Activated CD8-positive, alpha-beta memory T cell treated with anti-CD3 and anti-CD28 coated beads, Interleukin-2, amount 10 ng/mL, durations not matched to agents 7 days and 5 days (primary cell): ENCODE results near the gene SORCS1. TPM values are rescaled to one million over a fixed set of nuclear protein-coding genes. Genes with fewer than 3 reads are reported as not detected.

ENCODE experiments used
- ATAC-seq: fragments of 150-1000 bp; cut with Tn5 transposase; one replicate; pipeline ENCODE4 v1.10.0; 2021; ENCODE audit warnings: moderate library complexity
- CTCF ChIA-PET: fragments of 350-600 bp; sonication (Branson Sonifier 250); formaldehyde crosslinking; loops from one replicate; lab custom pipeline; 2021; ENCODE audit warnings: antibody characterized with exemption; lab: Charles Lee
- DNase-seq: peaks from one replicate; pipeline ENCODE4 v3.0.0-alpha.2; 2020
- H3K27ac Mint-ChIP-seq: one replicate; pipeline ENCODE4 v1.8.0; 2021; ENCODE audit warnings: mild to moderate bottlenecking, mixed read lengths
- H3K27me3 Mint-ChIP-seq: one replicate; pipeline ENCODE4 v1.8.0; 2021; ENCODE audit warnings: mixed read lengths
- H3K36me3 Mint-ChIP-seq: one replicate; pipeline ENCODE4 v1.8.0; 2021; ENCODE audit warnings: mild to moderate bottlenecking, mixed read lengths
- H3K4me1 Mint-ChIP-seq: one replicate; pipeline ENCODE4 v1.8.0; 2021; ENCODE audit warnings: mixed read lengths
- H3K4me3 Mint-ChIP-seq: one replicate; pipeline ENCODE4 v1.8.0; 2021; ENCODE audit warnings: mild to moderate bottlenecking, moderate library complexity, mixed read lengths
- H3K9me3 Mint-ChIP-seq: one replicate; pipeline ENCODE4 v1.8.0; 2022; ENCODE audit warnings: low read depth, mixed read lengths
- total RNA-seq, 2 experiments: library from RNA; stranded (reverse); gene quantifications; one replicate each; pipeline ENCODE4 v1.2.3, GENCODE V29; 2021

Gene SORCS1
- total RNA-seq, 2 experiments from 2014 or later = not detected

- Mint-ChIP-seq H3K4me1 (no peaks in the 10 kb centered on the region), H3K27me3 (no peaks in the 10 kb centered on the region), H3K9me3 (no peaks in the 10 kb centered on the region), H3K36me3 (no peaks in the 10 kb centered on the region), H3K4me3 (no peak overlapping the region), H3K27ac (no peak overlapping the region)
- DNase-seq = no peak
- ATAC-seq = no peak
- CTCF ChIA-PET = no interaction called here
Measured at GRCh38 chr10:106614293-106614692, 550.2 kb downstream of the SORCS1 start.

DNA sequence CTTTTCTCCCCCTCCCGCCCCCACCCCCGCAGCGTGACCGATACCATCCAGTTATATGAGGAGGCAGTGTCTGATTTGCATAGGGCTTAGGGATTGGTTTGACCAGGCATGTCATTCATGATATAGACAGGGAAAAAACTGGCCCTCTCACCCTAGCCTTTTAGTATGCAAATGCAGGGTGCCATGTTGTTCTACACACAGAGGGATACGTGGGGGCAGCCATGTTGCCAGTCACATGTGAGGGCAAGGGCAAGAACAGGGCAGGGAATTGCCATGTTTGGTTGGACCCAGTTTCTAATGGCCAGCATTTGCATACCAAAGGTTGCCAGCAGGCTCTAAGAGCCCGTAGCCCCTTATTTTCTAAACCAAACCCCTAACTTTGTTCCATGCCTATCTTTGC lies 552.1 kb downstream of the SORCS1 start:
- Mint-ChIP-seq H3K4me1 (no peaks in the 10 kb centered on the region), H3K27me3 (no peaks in the 10 kb centered on the region), H3K9me3 (no peaks in the 10 kb centered on the region), H3K27ac (no peak overlapping the region), H3K4me3 (no peak overlapping the region), H3K36me3 (no peaks in the 10 kb centered on the region)
- no peak for DNase-seq
- ATAC-seq = no peak
- CTCF ChIA-PET = no interaction called here

DNA sequence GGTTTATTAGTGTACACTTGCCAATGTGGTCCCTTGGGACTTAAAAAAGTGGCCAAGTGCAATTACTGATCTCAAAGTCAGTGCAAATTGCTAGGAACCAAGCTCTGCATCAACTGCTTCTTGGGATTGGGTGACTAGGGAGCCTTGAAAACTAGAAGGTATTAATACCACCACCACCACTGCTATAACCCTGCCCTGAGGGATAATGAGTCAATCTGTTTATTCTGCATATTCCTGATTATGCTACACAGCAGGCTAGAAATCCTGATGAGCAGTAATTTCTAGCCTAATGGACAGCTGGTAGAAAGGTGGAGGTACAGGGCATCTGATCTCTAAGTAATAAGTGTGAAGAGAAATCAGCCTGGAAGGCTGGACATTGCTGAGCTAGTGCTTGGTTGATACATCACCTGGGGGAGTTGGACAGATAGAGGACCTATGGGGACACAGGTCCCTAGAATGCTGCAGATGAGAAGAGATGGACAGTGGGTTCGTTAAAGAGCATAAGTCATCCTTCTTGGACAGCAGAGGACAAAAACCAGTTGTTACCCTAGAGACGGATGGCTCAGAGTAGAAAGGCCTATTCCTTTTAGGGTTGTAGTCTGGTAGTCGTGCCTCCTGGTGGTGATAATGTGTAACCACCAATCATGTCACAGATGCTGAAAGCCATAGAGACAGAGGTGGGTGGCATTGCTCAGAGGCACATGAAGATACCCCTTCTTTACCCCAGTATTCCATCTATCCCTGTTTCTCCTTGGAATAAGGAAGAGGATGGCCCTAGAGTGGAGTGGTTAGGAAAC lies 554.8 kb downstream of the SORCS1 start:
- Mint-ChIP-seq H3K4me3 (no peak overlapping the region), H3K9me3 (no peaks in the 10 kb centered on the region), H3K27me3 (no peaks in the 10 kb centered on the region), H3K27ac (no peak overlapping the region), H3K36me3 (no peaks in the 10 kb centered on the region), H3K4me1 (no peaks in the 10 kb centered on the region)
- CTCF ChIA-PET = no interaction called here
- no peak for ATAC-seq
- DNase-seq = no peak

DNA sequence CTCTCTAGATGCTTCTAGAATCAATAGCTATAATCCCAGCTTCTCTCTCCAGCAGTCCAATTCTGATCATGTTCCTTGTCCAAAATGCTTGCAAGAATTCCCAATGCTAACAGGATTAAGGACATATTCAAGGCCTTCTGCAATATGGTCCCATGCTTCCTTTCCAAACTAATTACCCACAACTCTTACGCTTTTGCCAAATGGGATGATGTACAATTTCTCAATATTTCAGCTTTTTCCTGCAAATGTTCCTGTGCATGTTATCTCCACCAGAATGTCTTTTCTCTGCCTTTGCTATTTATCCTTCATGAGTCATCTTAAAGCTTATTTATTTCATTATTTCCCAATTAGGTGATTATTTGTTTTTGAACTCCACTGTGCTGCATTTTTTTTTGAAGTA lies 556.4 kb downstream of the SORCS1 start:
- no peak for ATAC-seq
- CTCF ChIA-PET = no interaction called here
- no peak for DNase-seq
- no peak overlapping the region for H3K27ac Mint-ChIP-seq
- no peaks in the 10 kb centered on the region for H3K9me3 Mint-ChIP-seq
- no peak overlapping the region for H3K4me3 Mint-ChIP-seq
- H3K4me1 Mint-ChIP-seq = no peaks in the 10 kb centered on the region
- no peaks in the 10 kb centered on the region for H3K27me3 Mint-ChIP-seq
- H3K36me3 Mint-ChIP-seq = no peaks in the 10 kb centered on the region

DNA sequence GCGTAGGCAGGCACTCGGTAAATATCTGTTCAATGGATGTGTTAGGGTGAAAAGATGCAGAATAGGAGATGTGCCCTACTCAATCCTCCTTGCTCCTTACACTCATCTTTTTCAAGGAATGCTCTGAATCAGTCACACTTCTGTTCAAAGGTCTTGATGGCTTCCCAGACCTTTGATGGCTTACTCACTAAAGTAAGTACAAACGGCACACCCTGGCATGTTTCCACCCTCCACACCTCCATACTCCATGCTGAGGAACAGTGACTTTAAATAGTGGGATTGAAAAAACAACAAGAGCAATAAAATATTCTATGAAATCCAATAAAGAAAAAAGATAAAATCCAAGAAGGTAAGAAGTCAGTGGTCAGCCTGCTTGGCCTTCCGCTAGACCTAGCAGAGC lies 569.2 kb downstream of the SORCS1 start:
- no peaks in the 10 kb centered on the region for H3K9me3 Mint-ChIP-seq
- H3K4me3 Mint-ChIP-seq = no peak overlapping the region
- no peak for ATAC-seq
- no peaks in the 10 kb centered on the region for H3K27me3 Mint-ChIP-seq
- CTCF ChIA-PET = no interaction called here
- no peaks in the 10 kb centered on the region for H3K4me1 Mint-ChIP-seq
- DNase-seq = no peak
- no peak overlapping the region for H3K27ac Mint-ChIP-seq
- H3K36me3 Mint-ChIP-seq = no peaks in the 10 kb centered on the region

GRCh38 chr10:106593876-106594275 lies 570.6 kb downstream of the SORCS1 start:
- Mint-ChIP-seq H3K36me3 (no peaks in the 10 kb centered on the region), H3K9me3 (no peaks in the 10 kb centered on the region), H3K4me1 (no peaks in the 10 kb centered on the region), H3K27ac (no peak overlapping the region), H3K4me3 (no peak overlapping the region), H3K27me3 (no peaks in the 10 kb centered on the region)
- DNase-seq = no peak
- CTCF ChIA-PET = no interaction called here
- ATAC-seq = no peak

- H3K4me1 Mint-ChIP-seq = no peaks in the 10 kb centered on the region
- no peak overlapping the region for H3K27ac Mint-ChIP-seq
- no peaks in the 10 kb centered on the region for H3K27me3 Mint-ChIP-seq
- H3K4me3 Mint-ChIP-seq = no peak overlapping the region
- ATAC-seq (no peak), DNase-seq (no peak)
- peaks cover 2% of the 10 kb centered on the region for H3K9me3 Mint-ChIP-seq
- CTCF ChIA-PET = no interaction called here
- no peaks in the 10 kb centered on the region for H3K36me3 Mint-ChIP-seq
Measured at GRCh38 chr10:106592396-106592795, 572.1 kb downstream of the SORCS1 start.

DNA sequence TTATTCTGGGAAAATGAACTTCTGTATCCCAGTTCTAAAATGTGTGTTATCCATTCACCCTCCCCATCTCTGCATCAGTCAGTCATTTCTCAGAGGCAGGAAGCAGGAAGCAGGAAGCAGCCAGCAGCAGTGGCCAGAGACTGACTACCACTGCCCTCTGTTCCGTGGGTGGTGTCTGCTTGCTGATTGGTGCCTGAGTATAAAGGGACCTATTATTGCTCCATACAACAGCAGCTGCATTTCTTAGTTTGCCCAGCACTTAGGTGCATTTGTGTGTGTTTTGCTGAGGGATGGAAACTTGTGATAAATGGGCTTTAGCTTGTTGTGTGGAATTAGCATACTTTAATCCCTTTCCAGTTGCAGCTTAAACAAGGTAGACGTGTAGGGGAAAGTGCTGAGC lies 582.2 kb downstream of the SORCS1 start:
- no peaks in the 10 kb centered on the region for H3K36me3 Mint-ChIP-seq
- H3K27me3 Mint-ChIP-seq = no peaks in the 10 kb centered on the region
- no peaks in the 10 kb centered on the region for H3K4me1 Mint-ChIP-seq
- CTCF ChIA-PET = no interaction called here
- H3K4me3 Mint-ChIP-seq = no peak overlapping the region
- DNase-seq = no peak
- H3K27ac Mint-ChIP-seq = no peak overlapping the region
- no peak for ATAC-seq
- peaks cover 2% of the 10 kb centered on the region for H3K9me3 Mint-ChIP-seq

- CTCF ChIA-PET = no interaction called here
- H3K4me3 Mint-ChIP-seq = no peak overlapping the region
- H3K4me1 Mint-ChIP-seq = no peaks in the 10 kb centered on the region
- H3K36me3 Mint-ChIP-seq = no peaks in the 10 kb centered on the region
- no peaks in the 10 kb centered on the region for H3K27me3 Mint-ChIP-seq
- ATAC-seq (no peak), DNase-seq (no peak)
- H3K9me3 Mint-ChIP-seq = peaks cover 2% of the 10 kb centered on the region
- H3K27ac Mint-ChIP-seq = no peak overlapping the region
Measured at GRCh38 chr10:106577756-106578155, 586.8 kb downstream of the SORCS1 start.

GRCh38 chr10:106577266-106577665 lies 587.2 kb downstream of the SORCS1 start:
- Mint-ChIP-seq H3K4me1 (no peaks in the 10 kb centered on the region), H3K36me3 (no peaks in the 10 kb centered on the region)

GRCh38 chr10:106576534-106576933 lies 588.0 kb downstream of the SORCS1 start:
- CTCF ChIA-PET = no interaction called here
- H3K4me3 Mint-ChIP-seq = no peak overlapping the region
- ATAC-seq (no peak), DNase-seq (no peak)
- H3K9me3 Mint-ChIP-seq = peaks cover 2% of the 10 kb centered on the region
- H3K27me3 Mint-ChIP-seq = no peaks in the 10 kb centered on the region
- no peaks in the 10 kb centered on the region for H3K4me1 Mint-ChIP-seq
- H3K36me3 Mint-ChIP-seq = no peaks in the 10 kb centered on the region
- no peak overlapping the region for H3K27ac Mint-ChIP-seq

More at GRCh38 chr10:106577266-106577665, 587.2 kb downstream of the SORCS1 start:
- no peak for ATAC-seq
- CTCF ChIA-PET = no interaction called here
- Mint-ChIP-seq H3K27me3 (no peaks in the 10 kb centered on the region), H3K4me3 (no peak overlapping the region), H3K9me3 (peaks cover 2% of the 10 kb centered on the region), H3K27ac (no peak overlapping the region)
- DNase-seq = no peak

DNA sequence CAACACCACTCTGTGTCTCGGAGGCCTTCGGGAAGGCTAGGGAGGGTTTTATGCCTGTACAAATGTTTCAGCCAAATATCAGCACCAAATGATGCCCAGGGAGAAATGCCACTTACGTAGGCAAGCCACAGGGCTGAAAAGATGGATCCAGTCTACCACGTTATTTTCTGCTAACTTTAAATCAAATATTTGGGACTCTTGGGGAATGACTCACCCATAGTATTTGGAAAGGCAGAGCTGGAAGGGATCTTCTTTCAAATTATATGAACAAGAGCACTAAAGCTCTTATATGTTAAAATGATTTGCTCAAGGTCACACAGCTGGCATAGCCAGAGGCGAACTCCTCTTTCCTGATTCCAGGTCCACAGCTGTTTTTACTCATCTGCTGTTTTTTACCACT lies 591.4 kb downstream of the SORCS1 start:
- H3K4me3 Mint-ChIP-seq = no peak overlapping the region
- no peaks in the 10 kb centered on the region for H3K27me3 Mint-ChIP-seq
- H3K36me3 Mint-ChIP-seq = no peaks in the 10 kb centered on the region
- H3K27ac Mint-ChIP-seq = no peak overlapping the region
- H3K4me1 Mint-ChIP-seq = no peaks in the 10 kb centered on the region
- DNase-seq = no peak
- no peak for ATAC-seq
- H3K9me3 Mint-ChIP-seq = peaks cover 2% of the 10 kb centered on the region
- CTCF ChIA-PET = no interaction called here

- Mint-ChIP-seq H3K9me3 (peaks cover 2% of the 10 kb centered on the region), H3K27me3 (no peaks in the 10 kb centered on the region), H3K4me3 (no peak overlapping the region), H3K4me1 (no peaks in the 10 kb centered on the region), H3K27ac (no peak overlapping the region), H3K36me3 (no peaks in the 10 kb centered on the region)
- CTCF ChIA-PET = no interaction called here
- DNase-seq (no peak), ATAC-seq (no peak)
Measured at GRCh38 chr10:106571192-106571946, 593.1 kb downstream of the SORCS1 start.

DNA sequence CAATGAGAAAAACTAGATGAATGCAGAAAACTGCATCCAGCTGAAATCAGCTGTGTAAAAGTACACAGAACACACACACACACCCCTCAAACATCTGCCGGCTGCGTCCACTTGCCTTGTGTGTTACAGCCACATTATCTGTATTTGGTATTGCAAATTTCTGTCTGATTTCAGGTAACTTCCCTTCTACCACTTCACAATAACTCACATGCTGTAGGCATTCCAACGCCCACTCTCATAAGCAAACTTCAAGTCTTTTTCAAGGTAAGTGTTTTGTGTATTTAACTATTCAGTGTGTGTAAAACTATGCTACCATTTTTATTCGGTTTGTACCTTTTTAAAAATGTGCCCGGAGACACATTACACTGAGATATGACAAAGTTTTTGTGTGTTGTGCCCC lies 594.2 kb downstream of the SORCS1 start:
- DNase-seq (no peak), ATAC-seq (no peak)
- no peaks in the 10 kb centered on the region for H3K9me3 Mint-ChIP-seq
- no peaks in the 10 kb centered on the region for H3K36me3 Mint-ChIP-seq
- H3K4me1 Mint-ChIP-seq = no peaks in the 10 kb centered on the region
- no peak overlapping the region for H3K27ac Mint-ChIP-seq
- no peak overlapping the region for H3K4me3 Mint-ChIP-seq
- CTCF ChIA-PET = no interaction called here
- H3K27me3 Mint-ChIP-seq = no peaks in the 10 kb centered on the region
